Epithelial cell of esophagus (primary cell): ENCODE data around the gene MYO5B.

ENCODE experiments used
- DNase-seq: peaks from one replicate; pipeline ENCODE4 v3.0.0; 2010; ENCODE audit warnings: low read depth
- H3K4me3 ChIP-seq: 2 replicates; pipeline ENCODE4 v1.5.1; 2011; ENCODE audit warnings: mild to moderate bottlenecking, low read length, control low read depth
- TF ChIP-seq, protein P1 (sequence below): IDR thresholded peaks from 2 replicates; pipeline ENCODE4 v1.5.1; 2011; ENCODE audit warnings: low read depth, mild to moderate bottlenecking, low read length, control low read depth, inconsistent platforms; ENCODE audit not compliant: insufficient read depth; ENCODE audit errors: missing control alignments

MYO5B gene

DNA sequence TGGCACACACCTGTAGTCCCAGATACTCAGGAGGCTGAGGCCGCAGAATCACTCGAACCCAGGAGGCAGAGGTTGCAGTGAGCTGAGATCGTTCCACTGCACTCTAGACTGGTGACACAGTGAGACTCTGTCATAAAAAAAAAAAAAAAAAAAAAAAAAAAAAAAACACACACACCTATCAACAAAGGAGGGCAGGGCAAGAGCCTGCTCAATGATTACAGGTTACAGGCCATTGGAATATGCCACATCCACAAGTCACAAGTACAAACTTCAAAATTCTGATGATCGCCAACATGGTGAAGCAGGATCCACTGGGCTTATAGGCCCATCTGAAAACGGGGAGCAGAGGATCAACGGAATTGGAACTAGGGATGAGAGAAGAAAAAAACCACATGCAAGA lies 6.3 kb downstream of the MYO5B start:
- no peak for DNase-seq
- no peak overlapping the region for H3K4me3 ChIP-seq
- TF ChIP-seq, protein P1, sequence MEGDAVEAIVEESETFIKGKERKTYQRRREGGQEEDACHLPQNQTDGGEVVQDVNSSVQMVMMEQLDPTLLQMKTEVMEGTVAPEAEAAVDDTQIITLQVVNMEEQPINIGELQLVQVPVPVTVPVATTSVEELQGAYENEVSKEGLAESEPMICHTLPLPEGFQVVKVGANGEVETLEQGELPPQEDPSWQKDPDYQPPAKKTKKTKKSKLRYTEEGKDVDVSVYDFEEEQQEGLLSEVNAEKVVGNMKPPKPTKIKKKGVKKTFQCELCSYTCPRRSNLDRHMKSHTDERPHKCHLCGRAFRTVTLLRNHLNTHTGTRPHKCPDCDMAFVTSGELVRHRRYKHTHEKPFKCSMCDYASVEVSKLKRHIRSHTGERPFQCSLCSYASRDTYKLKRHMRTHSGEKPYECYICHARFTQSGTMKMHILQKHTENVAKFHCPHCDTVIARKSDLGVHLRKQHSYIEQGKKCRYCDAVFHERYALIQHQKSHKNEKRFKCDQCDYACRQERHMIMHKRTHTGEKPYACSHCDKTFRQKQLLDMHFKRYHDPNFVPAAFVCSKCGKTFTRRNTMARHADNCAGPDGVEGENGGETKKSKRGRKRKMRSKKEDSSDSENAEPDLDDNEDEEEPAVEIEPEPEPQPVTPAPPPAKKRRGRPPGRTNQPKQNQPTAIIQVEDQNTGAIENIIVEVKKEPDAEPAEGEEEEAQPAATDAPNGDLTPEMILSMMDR = no peak

DNA sequence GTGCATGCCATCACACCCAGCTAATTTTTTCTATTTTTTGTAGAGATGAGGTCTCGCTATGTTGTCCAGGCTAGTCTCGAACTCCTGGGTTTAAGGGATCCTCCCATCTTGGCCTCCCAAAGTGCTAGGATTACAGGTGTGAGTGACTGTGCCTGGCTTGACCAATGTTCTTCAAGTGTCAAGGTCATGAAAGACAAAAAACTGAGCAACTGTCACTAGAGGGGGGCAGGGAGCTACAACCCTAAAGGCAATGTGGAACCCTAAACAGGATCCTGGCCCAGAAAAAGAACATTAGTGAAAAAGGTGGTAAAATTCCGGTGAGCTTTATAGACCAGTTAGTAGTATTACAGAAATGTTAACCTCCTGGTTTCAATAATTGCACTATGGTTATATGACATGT lies 7.3 kb downstream of the MYO5B start:
- no peak for DNase-seq
- TF ChIP-seq, protein P1 = no peak
- no peak overlapping the region for H3K4me3 ChIP-seq

DNA sequence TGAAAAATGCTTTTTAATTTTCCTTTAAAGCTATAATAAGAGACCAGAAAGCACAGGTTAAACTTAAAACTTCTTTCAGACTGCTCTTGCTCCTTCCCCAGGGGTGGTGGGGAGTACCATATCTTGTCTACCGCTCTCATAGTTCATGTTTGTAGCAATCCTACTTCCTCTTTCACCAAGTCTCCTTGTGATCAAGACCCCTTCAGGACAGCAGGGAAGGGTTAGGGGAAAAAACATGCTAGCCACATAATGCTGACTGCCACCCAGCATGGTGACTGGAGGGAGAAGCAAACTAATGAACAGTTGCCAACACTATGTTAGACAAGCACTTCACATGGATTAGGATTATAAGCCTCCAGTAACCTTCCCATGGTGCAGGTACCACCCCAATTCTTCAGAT lies 8.6 kb downstream of the MYO5B start:
- no peak for DNase-seq
- no peak overlapping the region for H3K4me3 ChIP-seq
- TF ChIP-seq, protein P1 = no peak

DNA sequence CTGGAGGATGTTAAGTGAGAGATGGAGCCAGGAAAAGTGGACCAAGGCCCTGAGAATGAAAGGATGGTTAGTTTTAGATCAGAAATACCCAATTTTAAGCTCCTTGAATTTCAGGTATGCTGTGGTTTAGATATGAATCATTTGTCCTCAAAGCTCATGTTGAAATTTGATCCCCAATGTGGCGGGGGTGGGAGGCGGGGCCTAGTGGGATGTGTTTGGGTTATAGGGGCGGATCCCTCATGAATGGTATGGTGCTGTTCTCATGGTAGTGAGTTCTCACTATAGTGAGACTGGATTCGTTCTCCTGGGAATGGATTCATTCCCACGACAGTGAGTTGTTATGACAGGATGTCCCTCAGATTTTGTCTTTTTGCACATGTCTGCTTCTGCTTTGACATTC lies 11.4 kb downstream of the MYO5B start:
- TF ChIP-seq, protein P1 = no peak
- peak; percentile 95 for DNase-seq
- no peak overlapping the region for H3K4me3 ChIP-seq

DNA sequence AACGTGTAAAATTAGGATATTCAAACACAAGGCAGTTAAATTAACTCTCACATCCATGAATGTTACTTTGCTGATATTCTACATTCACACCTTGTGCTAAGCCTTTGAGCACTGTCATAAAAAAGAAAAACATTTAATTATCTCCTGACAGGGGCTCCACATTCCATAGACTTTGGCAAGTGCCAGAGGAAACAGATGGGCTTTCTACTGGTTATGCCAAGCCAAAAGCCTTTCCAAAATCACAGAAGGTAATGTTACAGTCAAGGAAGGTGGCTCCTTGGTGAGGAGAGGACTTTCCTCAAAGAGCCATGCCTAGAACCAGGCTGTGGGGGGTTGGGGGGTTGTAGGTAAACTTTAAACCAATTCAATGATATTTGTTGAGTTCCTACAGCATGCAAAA lies 12.4 kb downstream of the MYO5B start:
- DNase-seq = no peak
- H3K4me3 ChIP-seq = no peak overlapping the region
- TF ChIP-seq, protein P1 = no peak

DNA sequence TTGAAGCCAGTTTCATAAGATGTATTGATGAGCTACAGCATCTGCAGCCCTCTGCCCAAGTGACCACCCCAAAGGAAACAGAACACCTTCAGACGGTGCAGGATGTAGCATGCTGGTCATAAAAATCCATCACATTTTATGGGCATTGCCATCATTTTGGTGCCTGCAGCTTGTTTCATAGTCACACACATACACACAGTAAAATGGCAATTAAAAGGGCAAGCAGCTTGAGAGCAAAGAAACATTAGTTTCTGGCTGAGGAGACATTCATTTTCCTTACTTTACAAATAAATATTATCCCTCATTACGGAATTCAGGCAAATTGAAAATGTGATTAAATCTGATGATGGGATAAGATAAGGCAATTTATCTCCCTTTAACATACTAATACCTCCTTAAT lies 13.4 kb downstream of the MYO5B start:
- H3K4me3 ChIP-seq = no peak overlapping the region
- TF ChIP-seq, protein P1 = no peak
- no peak for DNase-seq

DNA sequence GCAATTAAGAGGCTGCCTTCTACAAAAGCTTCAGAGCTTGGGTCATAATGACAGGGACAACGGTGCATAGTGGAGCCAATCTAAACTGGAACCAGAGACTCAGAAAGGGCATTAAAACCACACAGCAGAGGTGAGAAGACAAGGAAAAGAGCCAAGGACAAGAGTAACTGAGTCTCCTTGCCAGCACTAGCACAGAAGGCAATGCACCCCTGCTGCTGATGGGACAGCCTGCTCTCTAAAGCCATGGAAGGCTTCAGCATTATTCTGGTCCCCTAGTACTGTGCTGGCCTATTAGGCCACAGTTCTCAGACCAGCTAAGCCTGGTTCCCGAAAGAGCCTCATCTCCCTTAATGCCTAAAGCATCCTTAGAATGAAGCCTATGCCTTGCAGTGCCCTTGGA lies 15.5 kb downstream of the MYO5B start:
- DNase-seq = no peak
- H3K4me3 ChIP-seq = no peak overlapping the region
- TF ChIP-seq, protein P1 = no peak
